HEK293T (cell line): ENCODE results near the gene CIBAR2.

Experiments
- CTBP1 ChIP-seq: fragments of 450-650 bp; IDR thresholded peaks from 2 replicates; pipeline ENCODE4 v1.6.1; 2016; ENCODE audit warnings: borderline replicate concordance
- NFRKB ChIP-seq: fragments of 450-650 bp; IDR thresholded peaks from 2 replicates; pipeline ENCODE4 v1.6.1; 2016; ENCODE audit warnings: mild to moderate bottlenecking, moderate library complexity
- SUZ12 ChIP-seq: fragments of 450-650 bp; IDR thresholded peaks from 2 replicates; pipeline ENCODE4 v1.6.1; 2016; ENCODE audit warnings: mild to moderate bottlenecking

GRCh38 chr16:85081038-85081437 lies 31.2 kb downstream of the CIBAR2 start:
- no peak for TF ChIP-seq CTBP1
- no peak for TF ChIP-seq SUZ12
- TF ChIP-seq NFRKB: no peak
